Measurements from ENCODE around the gene RNASE3. TPM values are rescaled to one million over a fixed set of nuclear protein-coding genes. Genes with fewer than 3 reads are reported as not detected.
"Not testable (repeated sequence)": the region's sequence is repeated elsewhere in the genome, so short reads cannot be mapped to it uniquely, and the experiment has no call there.

Gene RNASE3
- not detected in 2 replicates for total RNA-seq (2014; rRNA removed; shearing (Covaris generic))
- not detected in 2 replicates for polyA plus RNA-seq (2015; cell fraction: cytosol; rRNA removed)
- not detected in 2 replicates for polyA plus RNA-seq (2015; cell fraction: nucleus; rRNA removed)

- DNase-seq (ENCODE audit: low read depth, low spot score); in situ Hi-C loops (cut with HindIII; ENCODE audit: low pct_unique_long_range_greater_than_20kb, low sequenced_read_pairs): not testable (repeated sequence)
Observed at GRCh38 chr14:20891126-20891825, at the start of gene RNASE3. Gene RNASE3, plus strand, starts transcription at chr14:20891385. Its CDS starts 302 bp downstream, at chr14:20891687.

- in situ Hi-C loops (cut with HindIII; ENCODE audit: low pct_unique_long_range_greater_than_20kb, low sequenced_read_pairs), result no loop called here
- no peak for DNase-seq (ENCODE audit: low read depth, low spot score)
Observed at GRCh38 chr14:20846560-20846959, 44.6 kb upstream of the RNASE3 start.

GRCh38 chr14:20848316-20848954 lies 42.8 kb upstream of the RNASE3 start:
- peak; percentile 59 for DNase-seq (ENCODE audit: low read depth, low spot score)
- in situ Hi-C loops (cut with HindIII; ENCODE audit: low pct_unique_long_range_greater_than_20kb, low sequenced_read_pairs), result no loop called here

GRCh38 chr14:20848955-20849570 lies 42.1 kb upstream of the RNASE3 start:
- in situ Hi-C loops (cut with HindIII; ENCODE audit: low pct_unique_long_range_greater_than_20kb, low sequenced_read_pairs), result no loop called here
- peak; percentile 72 for DNase-seq (ENCODE audit: low read depth, low spot score)

- in situ Hi-C loops (cut with HindIII; ENCODE audit: low pct_unique_long_range_greater_than_20kb, low sequenced_read_pairs), result no loop called here
- DNase-seq (ENCODE audit: low read depth, low spot score), result no peak
Observed at GRCh38 chr14:20853042-20853441, 38.1 kb upstream of the RNASE3 start.

GRCh38 chr14:20855652-20856291 lies 35.4 kb upstream of the RNASE3 start:
- in situ Hi-C loops (cut with HindIII; ENCODE audit: low pct_unique_long_range_greater_than_20kb, low sequenced_read_pairs), result no loop called here
- DNase-seq (ENCODE audit: low read depth, low spot score), result peak; percentile 87

- no peak for DNase-seq (ENCODE audit: low read depth, low spot score)
- in situ Hi-C loops (cut with HindIII; ENCODE audit: low pct_unique_long_range_greater_than_20kb, low sequenced_read_pairs), result no loop called here
Observed at GRCh38 chr14:20857207-20857606, 34.0 kb upstream of the RNASE3 start.

GRCh38 chr14:20857630-20858261 lies 33.4 kb upstream of the RNASE3 start:
- in situ Hi-C loops (cut with HindIII; ENCODE audit: low pct_unique_long_range_greater_than_20kb, low sequenced_read_pairs), result no loop called here
- peak; percentile 71 for DNase-seq (ENCODE audit: low read depth, low spot score)

GRCh38 chr14:20866194-20866593 lies 25.0 kb upstream of the RNASE3 start:
- no peak for DNase-seq (ENCODE audit: low read depth, low spot score)
- in situ Hi-C loops (cut with HindIII; ENCODE audit: low pct_unique_long_range_greater_than_20kb, low sequenced_read_pairs), result no loop called here

- in situ Hi-C loops (cut with HindIII; ENCODE audit: low pct_unique_long_range_greater_than_20kb, low sequenced_read_pairs), result no loop called here
- peak; percentile 58 for DNase-seq (ENCODE audit: low read depth, low spot score)
Observed at GRCh38 chr14:20866963-20867362, 24.2 kb upstream of the RNASE3 start.

GRCh38 chr14:20873370-20874177 lies 17.6 kb upstream of the RNASE3 start:
- peak; percentile 88 for DNase-seq (ENCODE audit: low read depth, low spot score)
- in situ Hi-C loops (cut with HindIII; ENCODE audit: low pct_unique_long_range_greater_than_20kb, low sequenced_read_pairs), result no loop called here

GRCh38 chr14:20877016-20877415 lies 14.2 kb upstream of the RNASE3 start:
- no peak for DNase-seq (ENCODE audit: low read depth, low spot score)
- in situ Hi-C loops (cut with HindIII; ENCODE audit: low pct_unique_long_range_greater_than_20kb, low sequenced_read_pairs), result no loop called here

GRCh38 chr14:20878695-20879094 lies 12.5 kb upstream of the RNASE3 start:
- no peak for DNase-seq (ENCODE audit: low read depth, low spot score)
- in situ Hi-C loops (cut with HindIII; ENCODE audit: low pct_unique_long_range_greater_than_20kb, low sequenced_read_pairs), result no loop called here

- DNase-seq (ENCODE audit: low read depth, low spot score); in situ Hi-C loops (cut with HindIII; ENCODE audit: low pct_unique_long_range_greater_than_20kb, low sequenced_read_pairs): not testable (repeated sequence)
Observed at GRCh38 chr14:20881229-20881628, 10.0 kb upstream of the RNASE3 start.

- not testable (repeated sequence) for DNase-seq (ENCODE audit: low read depth, low spot score)
Observed at GRCh38 chr14:20882787-20883186, 8.4 kb upstream of the RNASE3 start.

GRCh38 chr14:20888411-20888810 lies 2.8 kb upstream of the RNASE3 start:
- DNase-seq (ENCODE audit: low read depth, low spot score); in situ Hi-C loops (cut with HindIII; ENCODE audit: low pct_unique_long_range_greater_than_20kb, low sequenced_read_pairs): not testable (repeated sequence)

More at GRCh38 chr14:20882787-20883186, 8.4 kb upstream of the RNASE3 start:
- in situ Hi-C loops (cut with HindIII; ENCODE audit: low pct_unique_long_range_greater_than_20kb, low sequenced_read_pairs), result not testable (repeated sequence)

- in situ Hi-C loops (cut with HindIII; ENCODE audit: low pct_unique_long_range_greater_than_20kb, low sequenced_read_pairs); DNase-seq (ENCODE audit: low read depth, low spot score): not testable (repeated sequence)
Observed at GRCh38 chr14:20895322-20895721, 4.1 kb downstream of the RNASE3 start.

Measured in SK-MEL-5 (cell line).